Inferior parietal cortex (tissue), 1 donor: ENCODE measurements around the gene RAI14.
"Not testable (repeated sequence)": the region's sequence is repeated elsewhere in the genome, so short reads cannot be mapped to it uniquely, and the experiment has no call there.

Experiments used
- DNase-seq: peaks from one replicate; pipeline ENCODE4 v3.0.0-alpha.2; 2016; ENCODE audit errors: extremely low spot score

The RAI14 gene

DNA sequence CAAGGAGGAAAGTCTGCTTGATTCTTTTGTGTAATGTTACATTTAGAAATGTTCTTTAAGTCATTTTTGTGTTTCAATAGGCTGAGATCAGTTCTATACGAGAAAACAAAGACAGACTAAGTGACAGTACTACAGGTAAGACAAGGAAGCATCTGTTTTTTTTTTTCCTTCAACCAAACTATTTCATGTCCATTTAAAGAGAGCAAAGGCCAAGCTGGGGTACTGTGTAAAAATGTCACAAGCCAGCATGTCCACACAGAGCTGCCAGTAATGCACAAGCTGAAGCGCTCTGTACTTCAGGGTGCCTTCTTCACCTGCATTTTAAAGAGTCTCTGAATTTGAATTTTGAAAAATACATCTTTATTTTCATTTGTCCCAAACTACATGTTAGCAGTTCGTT lies 162.6 kb downstream of the RAI14 start:
- no peak for DNase-seq

DNA sequence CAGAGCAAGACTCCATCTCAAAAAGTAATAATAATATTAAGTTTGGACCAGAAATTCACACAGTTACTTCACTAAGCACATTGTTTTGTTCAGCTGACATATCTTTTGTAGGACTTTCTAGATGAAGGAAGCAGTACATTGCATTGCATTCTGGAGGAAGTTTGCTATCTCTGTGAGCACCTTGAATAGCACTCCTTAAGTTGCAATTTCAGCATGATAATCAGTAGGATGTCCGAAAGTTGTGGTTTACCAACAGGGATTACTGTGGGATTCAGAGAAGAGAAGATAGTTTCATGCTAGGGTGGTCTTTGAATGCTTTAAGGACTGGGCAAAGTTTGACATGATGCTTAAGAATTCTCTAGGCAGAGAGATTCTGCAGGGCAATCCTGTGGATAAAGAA lies 164.5 kb downstream of the RAI14 start:
- DNase-seq: no peak

DNA sequence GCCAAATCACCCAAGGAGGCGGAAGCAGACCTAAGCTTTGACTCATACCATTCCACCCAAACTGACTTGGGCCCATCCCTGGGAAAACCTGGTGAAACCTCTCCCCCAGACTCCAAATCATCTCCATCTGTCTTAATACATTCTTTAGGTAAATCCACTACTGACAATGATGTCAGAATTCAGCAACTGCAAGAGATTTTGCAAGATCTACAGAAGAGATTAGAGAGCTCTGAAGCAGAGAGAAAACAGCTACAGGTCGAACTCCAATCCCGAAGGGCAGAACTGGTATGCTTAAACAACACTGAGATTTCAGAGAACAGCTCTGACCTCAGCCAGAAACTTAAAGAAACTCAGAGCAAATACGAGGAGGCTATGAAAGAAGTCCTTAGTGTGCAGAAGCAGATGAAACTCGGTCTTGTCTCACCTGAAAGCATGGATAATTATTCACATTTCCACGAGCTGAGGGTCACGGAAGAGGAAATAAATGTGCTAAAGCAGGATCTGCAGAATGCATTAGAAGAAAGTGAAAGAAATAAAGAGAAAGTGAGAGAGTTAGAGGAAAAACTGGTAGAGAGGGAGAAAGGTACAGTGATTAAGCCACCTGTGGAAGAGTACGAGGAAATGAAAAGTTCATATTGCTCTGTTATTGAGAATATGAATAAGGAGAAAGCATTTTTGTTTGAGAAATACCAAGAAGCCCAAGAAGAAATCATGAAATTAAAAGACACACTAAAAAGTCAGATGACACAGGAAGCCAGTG lies 167.0 kb downstream of the RAI14 start:
- DNase-seq: no peak

DNA sequence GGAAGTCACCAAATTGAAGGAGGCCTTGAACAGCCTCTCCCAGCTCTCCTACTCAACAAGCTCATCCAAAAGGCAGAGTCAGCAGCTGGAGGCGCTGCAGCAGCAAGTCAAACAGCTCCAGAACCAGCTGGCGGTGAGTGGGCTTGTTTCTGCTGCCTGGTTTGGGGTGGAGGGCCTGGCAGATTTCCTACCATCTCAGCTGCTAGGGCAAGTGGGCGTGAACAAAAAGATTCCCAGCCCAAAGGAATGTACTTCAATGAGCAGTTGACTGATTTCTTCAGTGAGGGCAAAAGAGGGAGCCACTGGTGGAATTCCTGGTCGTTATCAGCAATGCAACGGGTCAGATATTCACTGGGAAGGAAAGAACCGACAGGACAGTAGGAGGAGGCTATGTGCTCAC lies 170.2 kb downstream of the RAI14 start:
- no peak for DNase-seq

DNA sequence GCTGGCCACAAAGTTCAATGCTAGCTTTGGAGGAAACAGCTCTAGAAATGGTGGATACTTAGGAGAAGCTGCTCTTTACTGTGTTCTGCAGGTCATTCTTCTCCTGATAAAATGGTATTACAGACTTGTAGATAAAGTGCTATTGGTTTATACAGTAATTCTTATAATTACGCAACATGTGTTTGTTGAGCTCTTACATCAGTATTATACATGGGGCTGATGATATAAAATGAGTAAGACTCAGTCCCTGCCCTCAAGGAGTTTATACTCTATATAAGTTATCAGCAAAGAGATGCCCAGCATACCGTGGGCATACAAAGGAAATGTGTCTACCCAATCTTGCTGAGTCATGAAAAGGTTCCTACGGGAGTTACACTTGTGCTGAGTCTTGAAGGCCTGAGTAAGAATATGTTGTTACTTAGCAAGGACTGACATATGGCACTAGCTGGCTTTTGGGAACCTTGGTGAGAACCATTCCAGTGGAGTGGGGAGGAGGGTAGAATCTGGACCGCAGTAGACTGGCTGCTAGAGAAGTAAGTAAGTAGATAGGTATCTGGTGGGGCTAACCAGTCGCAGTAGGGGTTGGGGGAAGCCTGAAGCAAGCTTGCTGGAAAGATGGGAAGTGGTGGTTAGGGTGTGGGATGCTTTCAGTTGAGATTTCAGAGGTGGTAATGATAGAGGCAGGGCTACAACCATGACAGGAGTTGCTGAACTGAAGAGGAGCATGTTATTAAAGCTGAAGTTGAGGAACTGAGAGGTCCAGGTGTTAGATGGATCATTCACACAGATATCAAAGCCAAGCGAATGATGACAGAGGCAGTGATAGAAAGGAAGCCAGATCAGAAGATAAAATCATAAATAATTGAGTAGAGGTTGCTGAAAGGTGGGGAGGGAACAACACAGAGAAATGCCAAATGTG lies 171.7 kb downstream of the RAI14 start:
- no peak for DNase-seq

- DNase-seq: not testable (repeated sequence)
Observed at GRCh38 chr5:34830827-34831226, 174.7 kb downstream of the RAI14 start.

GRCh38 chr5:34831303-34831702 lies 175.2 kb downstream of the RAI14 start:
- DNase-seq: no peak

- DNase-seq: no peak
Observed at GRCh38 chr5:34832568-34832967, 176.4 kb downstream of the RAI14 start.

DNA sequence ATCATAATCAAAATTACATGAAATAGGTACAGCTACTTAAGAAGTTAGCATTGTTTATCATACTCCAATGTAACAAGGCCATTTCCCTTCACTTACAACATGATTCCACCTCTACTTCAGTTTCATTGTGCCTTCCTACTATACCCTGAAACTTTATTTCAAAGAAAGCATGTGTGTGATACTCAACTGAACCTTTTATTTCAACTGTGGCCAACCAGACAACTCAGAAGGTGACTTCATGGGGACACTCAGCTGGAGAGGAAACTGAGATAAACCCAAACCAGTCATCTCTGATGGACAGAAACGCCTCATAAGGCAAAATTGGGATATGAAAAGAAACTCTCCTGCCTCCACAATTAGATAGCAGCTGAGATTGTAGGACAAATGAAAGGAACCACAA lies 177.0 kb downstream of the RAI14 start:
- no peak for DNase-seq

- DNase-seq: no peak
Observed at GRCh38 chr5:34833976-34834793, 178.1 kb downstream of the RAI14 start.

- DNase-seq: no peak
Observed at GRCh38 chr5:34834794-34835089, 178.6 kb downstream of the RAI14 start.

- no peak for DNase-seq
Observed at GRCh38 chr5:34835664-34836063, 179.5 kb downstream of the RAI14 start.

- peak; percentile 87 for DNase-seq
Observed at GRCh38 chr5:34838785-34839714, 182.9 kb downstream of the RAI14 start, which contains the start of gene TTC23L. Gene TTC23L, plus strand, starts transcription at chr5:34839164. Its CDS starts 1,508 bp downstream, at chr5:34840672.

DNA sequence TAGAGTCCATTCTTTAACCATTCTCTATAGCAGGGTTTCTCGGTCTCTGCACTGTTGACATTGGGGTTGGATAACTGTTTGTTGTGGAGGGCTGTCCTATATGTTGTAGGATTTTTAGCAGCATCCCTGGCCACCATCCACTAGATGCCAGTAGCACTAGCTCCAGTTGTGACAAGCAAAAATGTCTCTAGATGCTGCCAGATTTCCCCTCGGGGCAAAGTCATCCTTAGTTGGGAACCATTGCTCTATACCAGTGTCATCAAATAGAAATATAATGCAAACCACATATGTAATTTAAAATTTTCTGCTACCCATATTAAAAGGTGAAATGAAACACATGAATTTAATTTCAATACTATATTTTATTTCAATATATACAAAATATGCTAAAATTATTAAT lies 185.7 kb downstream of the RAI14 start:
- no peak for DNase-seq

GRCh38 chr5:34842554-34842953 lies 186.4 kb downstream of the RAI14 start:
- no peak for DNase-seq

- DNase-seq: no peak
Observed at GRCh38 chr5:34843497-34843896, 187.4 kb downstream of the RAI14 start.

DNA sequence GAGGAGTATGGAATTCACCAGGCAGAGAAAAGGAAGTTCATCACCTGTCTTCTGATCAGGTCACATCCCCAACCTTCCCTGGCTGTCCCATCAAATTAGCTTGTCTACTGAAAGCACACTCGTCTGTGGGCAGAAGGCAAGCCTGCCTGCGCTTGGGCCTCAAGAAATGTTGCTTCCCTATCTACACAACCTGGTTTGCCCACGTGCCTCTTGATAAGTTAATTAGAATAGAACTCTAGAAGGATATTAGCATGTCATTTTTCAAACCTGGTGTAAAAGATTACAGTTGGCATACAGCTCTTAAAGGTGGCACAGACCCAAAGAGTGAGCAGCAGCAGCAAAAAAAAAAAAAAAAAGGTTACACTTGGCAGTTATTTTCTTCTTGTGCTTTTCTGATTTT lies 188.0 kb downstream of the RAI14 start:
- no peak for DNase-seq

DNA sequence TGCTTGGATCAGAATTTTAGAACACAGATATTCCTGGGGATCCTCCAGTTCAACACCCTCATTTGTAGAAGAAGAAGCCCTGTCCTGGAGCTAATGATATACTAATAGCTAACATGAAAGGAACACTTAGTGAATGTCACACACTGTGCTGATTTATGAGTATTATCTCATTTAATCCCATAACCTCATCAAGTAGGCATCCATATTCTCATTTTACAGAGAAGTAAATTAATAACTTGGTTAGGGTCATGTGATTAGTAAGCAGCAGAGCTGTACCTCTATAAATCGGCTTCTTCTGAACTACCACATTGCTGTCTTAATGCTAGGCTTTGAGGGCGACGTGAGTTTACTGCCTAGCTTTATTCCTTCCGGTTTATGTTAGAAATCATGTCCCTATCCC lies 188.9 kb downstream of the RAI14 start:
- DNase-seq: no peak

- no peak for DNase-seq
Observed at GRCh38 chr5:34847056-34847455, 190.9 kb downstream of the RAI14 start.

DNA sequence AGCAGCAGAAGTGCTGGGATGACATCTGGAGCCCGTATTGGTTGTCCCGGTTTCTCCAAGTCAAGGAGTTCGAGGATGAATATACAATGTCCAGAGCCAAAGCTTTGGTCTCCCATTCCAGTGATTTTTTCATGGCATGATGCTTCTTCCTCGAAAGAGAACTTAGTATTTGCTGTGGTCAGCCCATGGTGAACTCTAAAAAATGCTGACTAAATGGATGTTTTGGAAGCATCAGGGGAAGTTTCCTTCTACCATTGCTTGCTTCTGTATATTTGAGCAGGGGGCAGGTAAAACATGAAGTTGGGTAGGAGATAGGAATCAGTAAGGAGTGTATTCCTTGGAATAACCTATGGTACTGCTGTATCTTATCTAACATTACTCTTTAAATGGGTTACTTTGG lies 191.4 kb downstream of the RAI14 start:
- DNase-seq: no peak

DNA sequence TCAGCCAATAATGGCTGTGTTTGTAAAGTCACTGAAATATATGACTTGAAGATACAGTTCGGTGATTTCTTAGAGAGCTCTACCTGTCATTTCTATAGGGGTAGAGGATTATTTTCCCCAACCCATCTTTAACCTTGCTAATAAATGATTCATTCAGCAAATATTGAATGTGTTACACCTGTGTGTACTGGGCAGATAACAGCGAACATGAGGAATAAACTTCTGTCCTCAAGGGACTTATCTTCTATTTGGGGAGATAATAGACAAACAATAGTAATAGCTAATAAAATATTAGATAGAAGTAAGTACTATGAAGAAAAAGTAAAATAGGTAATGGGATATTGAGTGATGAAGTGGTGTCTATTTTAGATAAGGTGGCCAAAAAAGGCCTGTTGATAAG lies 192.1 kb downstream of the RAI14 start:
- DNase-seq: no peak
